IPS-15b (cell line): Measurements from ENCODE around the gene TMEM147.

ENCODE experiments used
- H3K27me3 ChIP-seq: one replicate; pipeline ENCODE4 v1.6.1; 2013; ENCODE audit warnings: low read length; ENCODE audit not compliant: control insufficient read depth, insufficient read depth
- H3K36me3 ChIP-seq: one replicate; pipeline ENCODE4 v1.6.1; 2013; ENCODE audit warnings: low read length; ENCODE audit not compliant: control insufficient read depth, insufficient read depth
- H3K4me1 ChIP-seq: one replicate; pipeline ENCODE4 v1.6.1; 2013; ENCODE audit warnings: mild to moderate bottlenecking, low read length; ENCODE audit not compliant: control insufficient read depth, insufficient read depth
- H3K4me3 ChIP-seq: one replicate; pipeline ENCODE4 v1.5.1; 2013; ENCODE audit warnings: low read depth, low read length
- H3K9ac ChIP-seq: one replicate; pipeline ENCODE4 v1.6.1; 2013; ENCODE audit warnings: low read depth, mild to moderate bottlenecking, low read length
- H3K9me3 ChIP-seq: one replicate; pipeline ENCODE4 v1.6.1; 2013; ENCODE audit warnings: mild to moderate bottlenecking, low read length; ENCODE audit not compliant: control insufficient read depth, insufficient read depth

Gene TMEM147

DNA sequence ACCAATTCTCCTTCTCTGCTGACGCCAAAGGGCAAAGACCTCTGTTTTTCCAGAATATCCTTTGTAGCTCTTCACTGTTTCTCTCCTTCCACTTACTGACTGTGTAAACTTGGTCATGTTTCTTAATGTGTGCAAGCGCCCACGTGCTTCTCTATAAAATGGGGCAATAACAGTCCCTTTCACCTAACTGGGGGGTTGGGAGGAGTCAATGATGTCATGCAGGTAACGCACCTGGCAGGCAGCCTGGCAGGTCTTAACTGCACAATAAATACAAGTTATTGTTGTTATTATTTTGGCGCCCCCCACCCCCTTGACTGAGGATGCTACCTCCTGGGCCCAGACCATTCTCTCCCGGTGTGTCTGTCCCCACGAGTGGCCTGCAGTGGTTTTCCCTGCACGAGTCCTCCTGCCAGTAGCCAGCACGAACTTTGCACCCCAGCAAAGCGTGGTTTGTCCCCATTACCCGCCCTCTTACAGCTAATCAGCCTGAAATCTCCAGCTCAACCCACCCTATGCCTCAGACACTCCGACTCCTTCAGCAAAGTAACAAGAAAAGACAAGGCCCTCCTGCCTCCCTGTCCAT lies 22.6 kb upstream of the TMEM147 start:
- Histone ChIP-seq H3K9ac (no peak overlapping the region), H3K4me1 (peaks cover 11% of the 10 kb centered on the region), H3K9me3 (no peaks in the 10 kb centered on the region), H3K27me3 (peaks cover 11% of the 10 kb centered on the region), H3K36me3 (no peaks in the 10 kb centered on the region), H3K4me3 (no peak overlapping the region)

DNA sequence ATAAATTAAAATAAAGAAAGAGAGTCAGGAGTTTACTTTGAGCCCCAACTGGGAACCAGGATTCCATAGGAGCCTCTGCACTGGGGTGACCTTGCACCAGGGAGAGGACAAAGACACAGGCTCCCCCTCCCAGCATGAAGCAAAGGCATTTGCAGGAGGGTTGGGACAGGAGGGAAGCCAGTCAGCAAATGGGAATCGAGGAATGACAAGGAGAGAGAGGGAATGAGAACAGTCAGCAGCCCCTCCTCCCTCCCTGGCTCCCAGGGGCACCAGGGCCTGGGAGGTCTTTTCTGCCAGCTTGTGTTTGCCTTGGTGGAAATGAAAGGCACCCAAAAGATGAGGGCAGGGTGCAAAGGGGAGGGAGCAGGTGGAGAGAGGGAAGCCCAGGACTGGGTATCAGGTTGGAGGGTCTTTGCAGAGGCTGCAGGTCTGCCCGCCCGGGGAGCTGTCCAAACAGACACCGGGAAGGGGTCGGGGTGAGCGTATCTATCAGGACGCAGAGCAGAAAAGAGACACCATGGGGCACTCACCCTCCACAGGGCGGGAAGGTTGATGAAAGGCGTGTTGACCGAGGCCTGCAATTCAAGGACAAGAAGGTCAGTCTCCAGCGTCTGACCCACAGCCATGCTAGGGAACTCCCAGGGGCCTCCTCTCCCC lies 21.1 kb upstream of the TMEM147 start:
- peaks cover 18% of the 10 kb centered on the region for H3K27me3 ChIP-seq
- no peaks in the 10 kb centered on the region for H3K36me3 ChIP-seq
- H3K4me1 ChIP-seq, result peaks cover 11% of the 10 kb centered on the region
- H3K9me3 ChIP-seq, result no peaks in the 10 kb centered on the region
- H3K4me3 ChIP-seq, result peak overlapping the region; percentile 45
- H3K9ac ChIP-seq, result no peak overlapping the region

DNA sequence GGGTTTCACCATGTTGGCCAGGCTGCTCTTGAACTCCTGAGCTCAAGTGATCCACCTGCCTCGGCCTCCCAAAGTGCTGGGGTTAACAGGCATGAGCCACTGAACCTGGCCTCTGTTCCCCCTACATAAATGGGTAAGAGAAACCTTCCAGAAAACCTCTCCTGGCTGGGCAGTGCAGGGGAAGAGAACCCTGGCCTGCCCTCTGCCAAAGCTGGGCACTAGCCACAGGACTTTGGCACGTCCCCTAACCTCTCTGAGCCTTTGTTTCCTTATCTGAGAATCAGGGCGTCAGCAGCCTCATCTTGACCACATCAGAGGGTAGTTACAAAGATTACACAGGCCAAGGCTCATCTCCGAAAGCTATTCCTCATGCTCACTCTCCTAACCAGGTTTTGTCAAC lies 19.6 kb upstream of the TMEM147 start:
- no peaks in the 10 kb centered on the region for H3K9me3 ChIP-seq
- no peak overlapping the region for H3K9ac ChIP-seq
- no peak overlapping the region for H3K4me3 ChIP-seq
- peaks cover 19% of the 10 kb centered on the region for H3K27me3 ChIP-seq
- peaks cover 11% of the 10 kb centered on the region for H3K4me1 ChIP-seq
- no peaks in the 10 kb centered on the region for H3K36me3 ChIP-seq

GRCh38 chr19:35528218-35529038 lies 17.0 kb upstream of the TMEM147 start, which contains the start of gene SBSN:
Gene SBSN (minus strand): TSS chr19:35528311. CDS start chr19:35528281, 30 bp downstream.
- Histone ChIP-seq H3K9ac (no peak within 1 kb of the TSS), H3K27me3 (peaks cover 23% of the 10 kb centered on the region), H3K36me3 (no peaks in the 10 kb centered on the region), H3K4me3 (no peak within 1 kb of the TSS), H3K4me1 (peaks cover 13% of the 10 kb centered on the region), H3K9me3 (no peaks in the 10 kb centered on the region)

- Histone ChIP-seq H3K4me3 (no peak overlapping the region), H3K9ac (no peak overlapping the region), H3K4me1 (peaks cover 6% of the 10 kb centered on the region), H3K27me3 (peaks cover 25% of the 10 kb centered on the region), H3K36me3 (no peaks in the 10 kb centered on the region), H3K9me3 (no peaks in the 10 kb centered on the region)
Measured at GRCh38 chr19:35529241-35530218, 15.9 kb upstream of the TMEM147 start.

- no peaks in the 10 kb centered on the region for H3K36me3 ChIP-seq
- H3K27me3 ChIP-seq, result peaks cover 14% of the 10 kb centered on the region
- H3K4me3 ChIP-seq, result no peak overlapping the region
- H3K9me3 ChIP-seq, result no peaks in the 10 kb centered on the region
- peaks cover 7% of the 10 kb centered on the region for H3K4me1 ChIP-seq
- H3K9ac ChIP-seq, result no peak overlapping the region
Measured at GRCh38 chr19:35531291-35531690, 14.1 kb upstream of the TMEM147 start.

GRCh38 chr19:35533201-35533821 lies 12.1 kb upstream of the TMEM147 start, which contains the start of gene GAPDHS:
Gene GAPDHS (plus strand): TSS chr19:35533456. CDS start chr19:35533528, 72 bp downstream.
- H3K9me3 ChIP-seq, result no peaks in the 10 kb centered on the region
- H3K4me3 ChIP-seq, result peak within 1 kb of the TSS; percentile 35
- no peaks in the 10 kb centered on the region for H3K36me3 ChIP-seq
- H3K27me3 ChIP-seq, result peaks cover 13% of the 10 kb centered on the region
- peak within 1 kb of the TSS; percentile 24 for H3K9ac ChIP-seq
- H3K4me1 ChIP-seq, result peaks cover 7% of the 10 kb centered on the region

DNA sequence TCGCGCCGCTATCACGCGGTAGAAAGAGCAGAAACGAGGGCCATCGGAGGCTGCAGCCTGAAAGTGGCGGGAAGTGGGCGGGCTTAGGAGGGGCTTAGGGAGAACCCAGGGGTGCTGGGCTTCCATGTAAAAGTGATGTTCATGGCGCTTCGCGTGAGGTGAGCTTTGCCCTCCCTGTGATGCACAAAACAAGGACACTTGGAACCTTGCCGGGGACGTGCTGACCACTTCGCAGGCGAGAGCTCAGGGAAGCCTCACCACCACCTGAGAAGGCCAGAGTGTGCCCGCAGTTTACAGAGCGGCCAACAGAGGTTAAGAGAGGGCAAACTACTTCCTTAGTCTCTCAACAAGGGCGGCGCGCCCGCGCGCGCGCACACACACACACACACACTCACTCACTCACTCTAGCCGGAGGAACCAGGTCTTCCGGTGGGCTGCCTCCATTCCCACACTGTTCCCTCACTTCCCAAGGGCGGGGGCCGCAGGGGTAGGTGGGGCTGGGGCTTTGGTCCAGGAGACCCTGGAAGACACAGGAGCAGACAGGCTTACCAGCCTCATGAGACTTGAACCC lies 11.5 kb upstream of the TMEM147 start:
- Histone ChIP-seq H3K4me1 (peaks cover 7% of the 10 kb centered on the region), H3K4me3 (peak overlapping the region; percentile 35), H3K36me3 (no peaks in the 10 kb centered on the region), H3K9ac (peak overlapping the region; percentile 24), H3K9me3 (no peaks in the 10 kb centered on the region), H3K27me3 (peaks cover 11% of the 10 kb centered on the region)

GRCh38 chr19:35534803-35535480 lies 10.5 kb upstream of the TMEM147 start:
- peaks cover 7% of the 10 kb centered on the region for H3K27me3 ChIP-seq
- no peak overlapping the region for H3K9ac ChIP-seq
- no peak overlapping the region for H3K4me3 ChIP-seq
- peaks cover 11% of the 10 kb centered on the region for H3K4me1 ChIP-seq
- H3K9me3 ChIP-seq, result no peaks in the 10 kb centered on the region
- H3K36me3 ChIP-seq, result no peaks in the 10 kb centered on the region

- H3K9ac ChIP-seq, result no peak overlapping the region
- peaks cover 14% of the 10 kb centered on the region for H3K36me3 ChIP-seq
- H3K4me1 ChIP-seq, result peaks cover 9% of the 10 kb centered on the region
- no peaks in the 10 kb centered on the region for H3K27me3 ChIP-seq
- no peaks in the 10 kb centered on the region for H3K9me3 ChIP-seq
- H3K4me3 ChIP-seq, result no peak overlapping the region
Measured at GRCh38 chr19:35539314-35539713, 6.1 kb upstream of the TMEM147 start.
